HG02610 (cell line): ENCODE measurements around the gene WLS.
"Not testable (repeated sequence)": the region's sequence is repeated elsewhere in the genome, so short reads cannot be mapped to it uniquely, and the experiment has no call there.

ENCODE experiments used
- ATAC-seq: cut with Tn5 transposase; IDR thresholded peaks from one replicate; pipeline ENCODE4 v1.9.1; 2021; ENCODE audit warnings: mild to moderate bottlenecking, moderate library complexity; ENCODE audit not compliant: unreplicated experiment

Gene WLS

DNA sequence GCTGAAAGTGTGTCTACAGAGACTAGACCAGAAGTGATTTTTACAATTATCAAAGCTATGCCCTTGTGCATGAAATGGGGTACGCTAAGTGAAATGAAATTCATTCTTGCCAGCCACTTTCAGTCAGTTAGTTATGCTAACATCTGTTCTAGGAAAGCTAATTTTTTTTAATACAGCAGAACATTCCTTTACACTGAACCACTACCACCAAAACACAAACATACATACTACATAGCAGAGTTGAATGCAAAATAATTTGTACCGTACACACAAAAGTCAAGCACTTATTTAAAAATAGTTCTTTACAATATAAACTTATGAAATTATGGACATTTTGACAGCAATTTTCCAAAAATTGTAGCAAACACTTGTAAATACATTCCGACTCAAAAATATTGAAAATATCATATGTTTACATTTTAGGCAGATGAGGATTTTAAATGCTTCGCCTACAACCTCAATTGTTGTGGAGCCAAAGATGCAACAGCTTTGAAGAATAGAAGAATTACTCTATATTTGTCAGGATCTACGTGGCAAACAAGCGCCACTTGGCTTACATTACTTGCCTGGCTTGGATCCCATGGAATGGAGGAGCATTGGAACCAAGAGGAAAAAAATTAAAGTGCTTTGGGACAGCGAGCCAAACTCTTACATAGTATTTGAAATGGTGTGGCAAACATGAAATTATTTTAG lies 30.6 kb downstream of the WLS start:
- ATAC-seq = no peak

GRCh38 chr1:68199603-68200002 lies 32.7 kb downstream of the WLS start:
- ATAC-seq = no peak

- no peak for ATAC-seq
These were observed 33.6 kb downstream of the WLS start for GRCh38 chr1:68198752-68199151.

- no peak for ATAC-seq
These were observed 34.4 kb downstream of the WLS start for GRCh38 chr1:68197891-68198290.

DNA sequence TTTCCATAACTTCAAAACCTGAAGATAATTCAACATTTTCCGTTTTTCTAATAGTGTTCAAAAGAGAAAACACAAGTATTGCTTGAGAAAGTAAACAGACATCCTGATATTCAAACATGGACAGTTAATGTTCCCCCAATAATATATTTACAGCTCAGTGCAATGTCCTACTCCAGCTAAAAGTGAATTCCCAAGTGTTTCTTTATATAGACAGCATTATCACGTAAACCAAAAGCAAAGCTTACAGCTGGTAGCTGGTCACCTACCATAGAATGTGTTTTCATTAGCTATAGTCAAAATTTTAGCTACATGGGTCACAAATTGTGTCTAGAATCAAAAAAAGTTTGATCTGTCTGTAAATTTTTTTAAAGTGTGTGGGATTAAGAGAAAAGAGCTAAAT lies 34.9 kb downstream of the WLS start:
- ATAC-seq = no peak

GRCh38 chr1:68196676-68197075 lies 35.6 kb downstream of the WLS start:
- no peak for ATAC-seq

- no peak for ATAC-seq
These were observed 40.6 kb downstream of the WLS start for GRCh38 chr1:68191717-68192116.

DNA sequence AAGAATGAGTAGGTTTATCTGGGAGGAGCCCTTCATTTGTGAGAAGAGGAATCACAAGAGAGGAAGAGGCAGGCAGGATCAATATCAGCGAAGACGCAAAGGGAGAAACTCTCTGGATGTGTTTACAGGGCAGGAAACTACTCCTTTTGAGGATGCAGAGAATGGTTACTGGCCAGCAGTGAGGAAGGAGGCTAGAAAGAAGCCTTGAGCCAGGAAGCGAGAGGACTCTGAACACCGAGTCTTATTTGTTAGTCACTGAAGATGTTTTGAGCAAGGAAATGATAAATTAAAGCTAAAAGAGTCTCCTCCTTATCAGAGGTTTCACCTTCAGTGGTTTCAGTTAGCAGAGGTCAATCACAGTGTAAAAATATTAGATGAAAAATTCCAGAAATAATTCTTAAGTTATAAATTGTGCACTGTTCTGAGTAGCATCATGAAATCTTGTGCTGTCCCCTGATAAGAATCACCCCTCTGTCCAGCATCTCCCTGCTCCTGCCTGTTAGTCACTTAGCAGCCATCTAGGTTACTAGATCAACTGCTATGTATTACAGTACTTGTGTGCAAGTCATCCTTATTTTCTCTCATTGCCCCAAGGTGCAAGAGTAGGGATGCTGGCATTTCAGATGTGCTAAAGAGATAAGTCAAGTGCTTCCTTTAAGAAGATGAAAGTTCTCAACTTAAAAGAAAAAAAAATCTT lies 43.5 kb downstream of the WLS start:
- ATAC-seq = no peak

DNA sequence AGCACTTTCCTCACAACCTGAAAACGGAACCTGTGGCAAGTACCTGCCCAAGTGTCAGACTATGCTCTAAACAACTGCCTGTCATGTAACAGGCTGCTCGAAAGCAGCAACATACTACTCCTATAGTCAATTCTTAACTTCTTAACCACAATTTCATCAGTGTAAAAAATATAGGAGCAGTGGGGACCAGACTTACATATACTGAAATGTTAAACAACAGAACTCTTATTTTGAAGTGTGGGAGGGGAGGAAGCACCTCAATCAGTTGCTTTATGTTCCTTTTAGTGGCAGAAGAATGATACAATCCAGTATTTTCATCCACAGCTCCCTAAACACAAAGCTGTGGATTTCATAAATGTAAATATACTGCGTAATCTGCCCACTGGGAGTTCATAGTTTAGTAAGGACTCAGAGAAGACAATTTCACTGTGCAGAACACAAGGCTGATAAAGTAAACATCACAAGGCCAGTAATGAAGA lies 44.2 kb downstream of the WLS start:
- ATAC-seq = peak; percentile 80

DNA sequence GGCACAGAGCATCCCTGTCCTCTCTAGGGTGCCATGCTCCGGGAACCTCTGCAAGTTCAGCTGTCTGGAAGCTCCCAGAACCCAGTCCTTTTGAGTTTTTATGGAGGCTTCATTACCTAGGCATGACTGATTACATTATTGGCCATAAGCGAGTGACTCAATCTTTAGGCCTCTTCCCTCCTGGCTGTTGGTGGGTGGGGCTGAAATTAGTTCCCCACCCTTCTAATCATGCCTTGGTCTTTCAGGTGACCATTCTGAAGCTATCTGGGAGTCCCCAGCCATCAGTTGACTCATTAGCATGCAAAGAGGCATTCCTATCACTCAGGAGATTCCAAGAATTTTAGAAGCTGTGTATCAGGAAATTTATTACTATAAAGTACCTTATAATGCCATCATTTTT lies 46.6 kb downstream of the WLS start:
- ATAC-seq = no peak

DNA sequence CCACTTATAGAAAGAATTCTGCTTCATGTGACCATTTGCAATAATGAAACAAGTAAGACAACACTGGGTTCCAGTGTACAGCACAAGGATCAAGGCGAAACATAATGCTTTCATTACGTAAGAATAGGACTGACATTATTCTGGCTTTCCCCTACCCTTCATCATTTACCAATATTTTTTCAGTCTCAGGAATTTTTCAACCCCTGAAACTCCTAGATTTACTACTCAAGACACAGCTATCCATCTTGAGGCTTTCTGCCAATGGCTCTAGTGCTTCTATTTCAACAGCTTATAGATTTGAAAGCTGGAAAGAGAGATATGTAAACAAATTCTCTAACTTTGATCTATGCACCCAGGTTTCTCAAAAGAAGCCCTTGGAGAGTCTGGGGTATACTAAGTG lies 48.4 kb downstream of the WLS start:
- no peak for ATAC-seq

DNA sequence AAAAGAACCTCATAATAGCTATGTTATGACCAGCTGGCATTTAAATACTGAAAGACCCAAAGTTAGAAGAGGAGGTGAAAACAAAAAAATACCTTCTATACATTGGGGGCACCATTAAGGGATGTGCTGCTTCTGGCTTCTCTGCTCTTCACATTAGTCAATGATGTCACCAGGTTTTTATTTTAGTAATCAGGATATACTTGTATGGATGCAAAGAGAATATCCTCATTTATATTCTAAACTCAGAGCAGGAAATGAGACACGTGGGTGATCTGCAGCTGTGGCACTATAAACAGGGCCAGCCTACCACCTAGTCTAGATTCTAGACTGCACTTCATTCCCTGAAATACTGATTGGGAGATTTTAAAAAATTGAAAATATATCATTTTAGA lies 51.2 kb downstream of the WLS start:
- ATAC-seq = peak; percentile 50

GRCh38 chr1:68180441-68181164 lies 51.7 kb downstream of the WLS start:
- ATAC-seq = peak; percentile 79

DNA sequence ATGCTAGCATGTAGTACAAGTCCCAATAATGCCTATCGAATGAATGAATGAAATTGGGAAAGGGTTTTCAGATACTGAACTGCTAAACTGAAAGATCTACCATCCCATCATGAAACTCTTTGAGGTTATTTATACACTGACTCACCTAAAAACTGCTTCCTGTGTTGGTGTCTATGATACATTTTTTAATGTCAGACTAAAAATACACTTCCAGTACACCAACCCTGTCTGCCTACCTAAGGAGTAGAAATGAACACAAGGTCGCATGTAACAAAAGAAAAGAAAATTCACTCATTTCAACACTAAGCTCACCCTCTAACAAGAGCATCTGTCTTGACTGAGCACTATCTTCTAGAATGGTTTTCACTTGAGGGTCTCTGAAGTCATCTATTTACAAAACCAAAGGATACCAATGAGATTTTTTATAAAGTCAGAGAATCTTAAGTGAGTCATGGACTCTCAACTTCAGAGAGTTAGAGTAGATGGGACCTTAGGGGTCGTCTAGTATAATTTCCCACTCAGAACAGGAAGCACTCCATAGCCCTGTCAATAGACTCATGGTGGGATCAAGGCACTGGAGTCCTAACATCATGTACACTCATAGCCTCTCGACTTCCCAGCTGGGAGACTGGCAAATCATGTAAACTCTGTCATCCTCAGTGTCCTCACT lies 53.4 kb downstream of the WLS start:
- ATAC-seq = peak; percentile 59

- no peak for ATAC-seq
These were observed 56.5 kb downstream of the WLS start for GRCh38 chr1:68175621-68176398.

DNA sequence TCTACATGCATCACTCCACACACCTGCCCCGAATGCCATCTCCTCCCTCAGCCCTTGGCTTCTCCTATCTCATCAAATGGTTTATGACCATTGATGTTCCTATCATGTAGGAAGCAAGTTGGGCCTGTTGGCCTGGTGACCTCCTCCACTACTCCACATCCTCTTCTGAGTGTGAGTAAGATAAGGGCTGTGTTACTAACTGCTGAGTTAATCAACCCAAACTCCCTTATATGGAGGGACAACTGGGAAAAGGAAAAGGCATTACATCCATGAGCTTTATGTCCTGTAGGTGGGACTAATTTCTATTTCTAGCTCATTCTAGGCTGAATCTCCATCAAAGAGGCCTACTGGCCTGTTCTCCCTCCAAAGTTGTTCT lies 57.6 kb downstream of the WLS start:
- ATAC-seq = no peak

- ATAC-seq = no peak
These were observed 58.2 kb downstream of the WLS start for GRCh38 chr1:68173936-68174737.

GRCh38 chr1:68173283-68173935 lies 58.9 kb downstream of the WLS start:
- ATAC-seq = no peak

GRCh38 chr1:68171795-68172194 lies 60.5 kb downstream of the WLS start:
- not testable (repeated sequence) for ATAC-seq
